ENCODE data around the gene SLC9A9. TPM values are rescaled to one million over a fixed set of nuclear protein-coding genes. Genes with fewer than 3 reads are reported as not detected.

The SLC9A9 gene
- total and polyA plus RNA-seq, 2 of the 8 experiments (the other 6 are each of a cell fraction or from before 2014, with no cell fraction given), result 0.48 to 1.1 TPM

DNA sequence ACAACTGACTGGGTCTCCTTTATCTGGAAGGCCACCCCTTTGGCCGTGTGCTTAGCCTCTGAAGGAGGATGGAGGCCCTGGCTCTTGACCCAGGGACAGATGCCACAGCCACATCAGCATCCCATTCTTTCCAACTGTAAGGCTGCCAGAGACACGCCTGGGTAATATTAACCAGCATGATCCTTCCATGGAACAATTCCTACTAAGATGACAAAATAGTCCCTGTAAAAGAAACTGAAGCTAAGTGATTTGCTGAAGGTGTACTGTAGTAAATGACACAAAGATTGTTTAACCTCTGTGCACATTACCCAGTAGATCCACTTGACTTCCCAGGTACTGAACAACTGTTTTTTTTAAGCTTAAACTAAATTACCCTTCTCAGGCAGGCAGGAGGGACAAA is 352.7 kb downstream of the SLC9A9 start:
- Histone ChIP-seq H3K4me1 (replicated peaks in 1 of 4; ENCODE audit: control insufficient read depth in 3 of 4, insufficient read depth in 4 of 4, low read length in 3 of 4) (peaks cover 0 to 5% (median 0%) of the 10 kb centered on the region in 4 experiments; a peak in 1 of 7 replicates), H2AK5ac (ENCODE audit: low read depth, low read length) (no peak overlapping the region), H2BK120ac (replicated peaks; ENCODE audit: low read depth, low read length) (no peak overlapping the region), H2BK20ac (ENCODE audit: low read length) (no peak overlapping the region), H2BK15ac (ENCODE audit: low read length) (no peak overlapping the region), H3K27ac (ENCODE audit: low read depth, low read length) (no peak overlapping the region), H2BK12ac (ENCODE audit: low read depth, low read length) (no peak overlapping the region), H3K18ac (ENCODE audit: extremely low read depth, low read length) (no peak overlapping the region), H2AFZ (ENCODE audit: low read length) (no peak overlapping the region), H4K5ac (ENCODE audit: insufficient read length, low read depth, low read length) (no peak overlapping the region), H3K4me3 (ENCODE audit: extremely low read depth in 1 of 4, insufficient read depth in 2 of 4, low read depth in 3 of 4, low read length in 4 of 4) (no peak overlapping the region), H3K79me2 (ENCODE audit: control insufficient read depth in 1 of 2, insufficient read depth in 2 of 2, low read length in 2 of 2) (no peaks in the 10 kb centered on the region), H3K27me3 (replicated peaks in 1 of 4; ENCODE audit: control insufficient read depth in 3 of 4, extremely low read depth in 1 of 4, insufficient read depth in 3 of 4, low read length in 3 of 4) (peaks cover 0 to 1% (median 0%) of the 10 kb centered on the region in 4 experiments; a peak in 1 of 7 replicates), H3K36me3 (ENCODE audit: control insufficient read depth in 2 of 4, insufficient read depth in 4 of 4, low read length in 3 of 4) (no peaks in the 10 kb centered on the region), H3K4me2 (ENCODE audit: insufficient read depth in 1 of 2, low read depth in 2 of 2, low read length in 2 of 2) (no peak overlapping the region), H3K23me2 (ENCODE audit: low read depth, low read length) (no peaks in the 10 kb centered on the region), H4K20me1 (replicated peaks in 1 of 2; ENCODE audit: control insufficient read depth in 1 of 2, insufficient read depth in 2 of 2, low read length in 2 of 2) (no peaks in the 10 kb centered on the region), H4K91ac (replicated peaks; ENCODE audit: insufficient read length, low read length) (no peak overlapping the region), H3K23ac (ENCODE audit: insufficient read length) (no peak overlapping the region), H2BK5ac (ENCODE audit: low read depth, low read length) (no peak overlapping the region), H3K14ac (ENCODE audit: insufficient read length) (no peak overlapping the region), H3K9me3 (ENCODE audit: insufficient read depth in 2 of 2, low read depth in 1 of 2, low read length in 1 of 2) (no peaks in the 10 kb centered on the region), H3K9ac (replicated peaks in 1 of 4; ENCODE audit: extremely low read depth in 1 of 4, low read depth in 3 of 4, low read length in 3 of 4) (no peak overlapping the region), H4K8ac (ENCODE audit: extremely low read depth, insufficient read depth, low read length) (no peak overlapping the region), H3K56ac (replicated peaks; ENCODE audit: insufficient read length, low read depth, low read length) (no peak overlapping the region), H3K79me1 (ENCODE audit: low read depth, low read length) (no peaks in the 10 kb centered on the region), H3K4ac (replicated peaks; ENCODE audit: insufficient read length, low read depth, low read length) (no peak overlapping the region)
- CTCF ChIA-PET (ENCODE audit: partially characterized antibody), result interaction anchor here (1.1 kb wide), 1 partner anchor 62 kb away, joined by 3 read pairs; no protein-coding TSS in a partner anchor
- DNase-seq (ENCODE audit: low read depth in 1 of 2, low spot score in 2 of 2) (no peak), FAIRE-seq (no peak)
- POLR2A ChIA-PET (ENCODE audit: partially characterized antibody), result no interaction called here
- 98% methylated on average over 2 of the region's 2 CpGs; no CpG with 5 or more reads in 1 of the 2 experiments for WGBS, 2 experiments (ENCODE audit: extremely low coverage in 1 of 2, insufficient coverage in 1 of 2, insufficient read length in 1 of 2, insufficient replicate concordance in 2 of 2, low coverage in 1 of 2, low lambda C conversion rate in 2 of 2, missing lambda C conversion rate in 1 of 2)
- TF ChIP-seq EGR1 (IDR thresholded peaks at IDR 0.05; ENCODE audit: borderline replicate concordance, low read depth, low read length) (no peak), GABPA (IDR thresholded peaks at IDR 0.05; ENCODE audit: borderline replicate concordance, insufficient read depth, low read length) (no peak), SUZ12 (IDR thresholded peaks at IDR 0.05; ENCODE audit: low read length) (no peak)
